ENCODE measurements around the gene GUK1. TPM values are rescaled to one million over a fixed set of nuclear protein-coding genes. Genes with fewer than 3 reads are reported as not detected.

Gene GUK1
- total and polyA plus RNA-seq, 2 of the 8 experiments (the other 6 are each of a cell fraction or from before 2014, with no cell fraction given), result 68.5 to 183 TPM

- TF ChIP-seq RFX5 (IDR thresholded peaks at IDR 0.05; ENCODE audit: borderline replicate concordance, low read depth, low read length) (no peak), TBP (IDR thresholded peaks at IDR 0.05; ENCODE audit: low read depth, low read length) (no peak), TAF1 (IDR thresholded peaks at IDR 0.05; ENCODE audit: low read depth, low read length) (no peak), BCL11A (IDR thresholded peaks at IDR 0.05; ENCODE audit: low read depth in 2 of 2, low read length in 2 of 2) (no peak), POLR2A (IDR thresholded peaks at IDR 0.05; ENCODE audit: control extremely low read depth in 1 of 2, low read depth in 2 of 2, low read length in 2 of 2) (no peak), RNF2 (IDR thresholded peaks at IDR 0.05; ENCODE audit: borderline replicate concordance, low read depth, low read length, missing control alignments, poor library complexity, severe bottlenecking) (no peak)
Measured at GRCh38 chr1:228175316-228176023, 35.4 kb downstream of the GUK1 start (continued).
